Heart left ventricle (tissue), 16 donors: ENCODE data around the gene N4BP2. TPM values are rescaled to one million over a fixed set of nuclear protein-coding genes. Genes with fewer than 3 reads are reported as not detected.

Source experiments
- ATAC-seq, 4 donors: fragments of 200-7000 bp; cut with Tn5 transposase; one replicate each; pipeline ENCODE4 v1.9.1; 2020 to 2022; ENCODE audit warnings: moderate library complexity in 4 of 4, mild to moderate bottlenecking in 3 of 4, moderate number of reproducible peaks in 1 of 4
- DNase-seq, 5 donors: peaks; one replicate each; pipeline ENCODE4 v3.0.0-alpha.2; 2020
- H3K27ac ChIP-seq, 12 donors: fragments of 200-600 bp; sonication (generic) in 4 of 12; one replicate each; pipeline versions ENCODE4 v1.5.0 to v1.8.0; 2016 to 2022; ENCODE audit warnings: mild to moderate bottlenecking in 2 of 12
- H3K27me3 ChIP-seq, 9 donors: fragments of 200-600 bp; sonication (generic) in 2 of 9; one replicate each; pipeline versions ENCODE4 v1.5.1 to v1.8.0; 2016 to 2022; ENCODE audit warnings: mild to moderate bottlenecking in 3 of 9
- H3K36me3 ChIP-seq, 9 donors: fragments of 200-600 bp; sonication (generic) in 2 of 9; one replicate each; pipeline versions ENCODE4 v1.5.0 to v1.8.0; 2018 to 2022; ENCODE audit warnings: mild to moderate bottlenecking in 2 of 9
- H3K4me1 ChIP-seq, 12 donors: fragments of 200-600 bp; sonication (generic) in 4 of 12; one replicate each; pipeline versions ENCODE4 v1.5.0 to v1.8.0; 2016 to 2022; ENCODE audit warnings: mild to moderate bottlenecking in 3 of 12
- H3K4me3 ChIP-seq, 12 donors: fragments of 200-600 bp; sonication (generic) in 4 of 12; one replicate each; pipeline versions ENCODE4 v1.5.0 to v1.8.0; 2017 to 2022; ENCODE audit warnings: mild to moderate bottlenecking in 9 of 12, moderate library complexity in 4 of 12
- H3K9me3 ChIP-seq, 12 donors: fragments of 200-600 bp; sonication (generic) in 4 of 12; one replicate each; pipeline versions ENCODE4 v1.5.0 to v1.8.0; 2016 to 2022; ENCODE audit warnings: mild to moderate bottlenecking in 1 of 12
- CTCF ChIP-seq, 12 donors: fragments of 200-600 bp; sonication (generic) in 4 of 12; IDR thresholded peaks; one replicate each; pipeline versions ENCODE4 v1.5.0 to v1.8.0; 2018 to 2022; ENCODE audit warnings: antibody characterized with exemption in 12 of 12, mild to moderate bottlenecking in 5 of 12
- POLR2A ChIP-seq, 2 donors: fragments of 450-650 bp; IDR thresholded peaks; one replicate each; pipeline ENCODE4 v1.6.1; 2017; ENCODE audit warnings: antibody characterized with exemption in 2 of 2, mild to moderate bottlenecking in 2 of 2, moderate library complexity in 2 of 2
- WGBS, 4 donors: extraction: QIAGEN DNeasy Blood & Tissue Kit in 2 of 4; methylation state at CpG; one replicate each; pipeline versions ENCODE4 v1.1.5 to v1.1.7; 2013 to 2018; 5-methylcytosine and 5-hydroxymethylcytosine counted together
- intact Hi-C, 10 donors: fragments of 100-400 bp; cut with DNase I; formaldehyde crosslinking; loops; one replicate each; pipeline versions ENCODE4 v1.11.1 to v1.14.2; 2022
- polyA plus RNA-seq, 2 donors: library from polyadenylated mRNA; stranded (reverse); fragments of 200-250 nt; gene quantifications; one replicate each; pipeline ENCODE4 v1.2.3, GENCODE V29; 2013
- total RNA-seq, 9 donors: library from RNA; depleted of rRNA in 2 of 9; stranded (reverse); fragments of >200 nt in 2 of 9; fragmentation: NEBNext Ultra II Directional in 3 of 9; extraction: Animal tissue kit (Norgen Biotek cat#: 25700) in 3 of 9; gene quantifications; one replicate each; pipeline versions ENCODE4 v1.1.0 to v1.2.4, GENCODE V29; 2016 to 2023
- donor health status: ischemic (EF 13 %, LVEDD 7.1; RV severe dilation, severe dysfunction).
- donor health status: healthy with polysubstance abuse.
- donor health status: DM: no; HTN: yes; CAD: no.
- donor health status: DM: no; HTN: no; CAD: no.
- donor health status: ischemic (EF 25% LVEDD 6.9; RV normal size, moderate dysfunction).
- donor health status: ischemic (EF 25% LVEDD 5.7; RV mildly dilated, moderate dysfunction).
- donor health status: healthy.
- donor health status: DM: yes; HTN: yes; CAD: no.
- donor health status: ischemic (EF 35%, LVEDD 5.7; RV mildly dilated, moderate dysfunction).
- donor health status: nonischemic (EF 11% LVEDD 7.7; RV severe dilation, severe dysfunction).
- donor health status: DM: yes; HTN: yes; CAD: no.
- donor health status: PGD.
- donor health status: ischemic (EF 29% LVEDD 5.4; RV normal size, mild dysfunction).
- donor health status: nonischemic (EF 23%, LVEDD 6.1; RV moderate dilation, normal function).

Gene N4BP2
- total and polyA plus RNA-seq, 11 donors: 0.57 to 6.8 (median 5.0) TPM

GRCh38 chr4:40150932-40151331 lies 94.3 kb downstream of the N4BP2 start:
- Histone ChIP-seq H3K4me1 (peaks cover 0 to 6% (median 0%) of the 10 kb centered on the region in 12 donors), H3K27ac (no peak overlapping the region), H3K27me3 (no peaks in the 10 kb centered on the region), H3K36me3 (peaks cover 0 to 10% (median 0%) of the 10 kb centered on the region in 9 donors), H3K4me3 (no peak overlapping the region), H3K9me3 (peaks cover 0 to 6% (median 0%) of the 10 kb centered on the region in 12 donors)
- intact Hi-C loops: loop anchor here in 9 of 10 donors (1.0 to 10.0 kb wide), 4 partner anchors 156 to 564 kb away; no protein-coding TSS in a partner anchor
- DNase-seq (no peak), ATAC-seq (no peak)
- TF ChIP-seq CTCF (IDR thresholded peaks at IDR 0.05) (no peak), POLR2A (IDR thresholded peaks at IDR 0.05) (no peak)
- 82 to 92% (median 86%) methylated on average over 3 of the region's 3 CpGs for WGBS, 4 donors

GRCh38 chr4:40152637-40153036 lies 96.0 kb downstream of the N4BP2 start:
- intact Hi-C loops: loop anchor here in 6 of 10 donors (1.0 to 10.0 kb wide), 3 partner anchors 153 to 562 kb away; no protein-coding TSS in a partner anchor
- Histone ChIP-seq H3K4me1 (peaks cover 0 to 6% (median 0%) of the 10 kb centered on the region in 12 donors), H3K36me3 (peaks cover 0 to 10% (median 0%) of the 10 kb centered on the region in 9 donors), H3K27ac (no peak overlapping the region), H3K27me3 (no peaks in the 10 kb centered on the region), H3K9me3 (peaks cover 0 to 6% (median 0%) of the 10 kb centered on the region in 12 donors), H3K4me3 (no peak overlapping the region)
- no peak for DNase-seq
- 83 to 92% (median 91%) methylated on average over 4 of the region's 4 CpGs for WGBS, 4 donors
- TF ChIP-seq POLR2A (IDR thresholded peaks at IDR 0.05): no peak
- TF ChIP-seq CTCF (IDR thresholded peaks at IDR 0.05): no peak
- no peak for ATAC-seq

DNA sequence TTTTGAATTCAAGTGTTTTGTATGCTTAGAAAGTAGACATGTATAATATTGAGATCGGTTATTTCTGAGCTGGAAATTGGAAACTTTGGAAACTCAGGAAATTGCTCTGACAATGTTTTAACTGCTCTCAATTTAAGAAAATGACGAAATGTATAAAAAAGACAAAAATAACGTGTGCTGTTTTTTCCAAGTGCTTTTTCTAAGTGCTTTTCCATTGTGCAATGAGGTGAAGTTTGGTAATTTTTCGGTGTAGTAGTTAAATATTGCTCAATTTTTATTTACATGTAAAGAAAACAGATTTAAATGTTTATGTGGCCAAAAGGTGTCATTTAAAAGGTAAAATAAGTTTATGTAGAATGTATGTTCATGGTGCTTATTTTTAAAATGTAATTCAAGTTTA lies 100.8 kb downstream of the N4BP2 start:
- H3K36me3 ChIP-seq: peaks cover 0 to 14% (median 0%) of the 10 kb centered on the region in 9 donors
- no peaks in the 10 kb centered on the region for H3K27me3 ChIP-seq
- H3K27ac ChIP-seq: no peak overlapping the region
- peaks cover 0 to 2% (median 0%) of the 10 kb centered on the region in 12 donors for H3K4me1 ChIP-seq
- DNase-seq (no peak), ATAC-seq (no peak)
- TF ChIP-seq CTCF (IDR thresholded peaks at IDR 0.05) (no peak), POLR2A (IDR thresholded peaks at IDR 0.05) (no peak)
- WGBS, 4 donors: 89 to 94% (median 93%) methylated on average over 4 of the region's 4 CpGs
- no peaks in the 10 kb centered on the region for H3K9me3 ChIP-seq
- intact Hi-C loops: loop anchor here in 1 of 10 donors (10.0 kb wide), 1 partner anchor 557 kb away; no protein-coding TSS in a partner anchor
- no peak overlapping the region for H3K4me3 ChIP-seq

DNA sequence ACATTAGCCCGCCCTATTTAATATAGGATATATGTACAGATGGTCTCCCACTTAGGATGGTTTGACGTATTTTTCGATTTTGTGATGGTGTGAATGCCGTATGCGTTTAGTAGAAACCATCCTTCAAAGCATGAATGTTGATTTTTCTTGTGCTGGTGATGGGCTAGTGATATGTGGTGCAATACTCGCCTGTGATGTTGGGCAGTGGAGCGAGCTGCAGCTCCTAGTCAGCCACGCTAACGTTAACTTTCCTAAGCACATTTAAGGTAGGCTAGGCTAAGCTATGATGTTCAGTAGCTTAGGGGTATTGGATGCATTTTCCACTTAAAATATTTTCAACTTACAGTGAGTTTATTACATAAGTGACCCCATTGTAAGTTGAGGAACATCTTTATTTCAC lies 103.6 kb downstream of the N4BP2 start:
- H3K36me3 ChIP-seq: peaks cover 0 to 4% (median 0%) of the 10 kb centered on the region in 9 donors
- no peaks in the 10 kb centered on the region for H3K9me3 ChIP-seq
- H3K27ac ChIP-seq: no peak overlapping the region
- no peak for TF ChIP-seq POLR2A (IDR thresholded peaks at IDR 0.05)
- TF ChIP-seq CTCF (IDR thresholded peaks at IDR 0.05): no peak
- no peak overlapping the region for H3K4me3 ChIP-seq
- intact Hi-C loops: no loop called here
- H3K4me1 ChIP-seq: no peaks in the 10 kb centered on the region
- 95 to 97% (median 96%) methylated on average over 9 of the region's 9 CpGs for WGBS, 4 donors
- H3K27me3 ChIP-seq: no peaks in the 10 kb centered on the region
- DNase-seq: no peak
- no peak for ATAC-seq
